DMS53 treated with DMSO at 0.1 percent for 48 hours (cell line): ENCODE results near the gene PID1.

Experiments used
- DNase-seq: peaks from one replicate; lab custom pipeline; 2025; ENCODE audit not compliant: unreplicated experiment; lab: John Stamatoyannopoulos, UW

The PID1 gene

GRCh38 chr2:229270551-229271410 lies at the start of gene PID1:
TSS of gene PID1 (minus strand) at chr2:229271287. CDS start at chr2:229271043, 244 bp downstream.
- peak; percentile 33 for DNase-seq

- no peak for DNase-seq
Observed at GRCh38 chr2:229319558-229319957, 48.5 kb upstream of the PID1 start.

GRCh38 chr2:229314117-229314516 lies 43.0 kb upstream of the PID1 start:
- no peak for DNase-seq

- no peak for DNase-seq
Observed at GRCh38 chr2:229313591-229313990, 42.5 kb upstream of the PID1 start.

- no peak for DNase-seq
Observed at GRCh38 chr2:229301237-229301636, 30.1 kb upstream of the PID1 start.

- no peak for DNase-seq
Observed at GRCh38 chr2:229300790-229301189, 29.7 kb upstream of the PID1 start.

GRCh38 chr2:229300371-229300770 lies 29.3 kb upstream of the PID1 start:
- DNase-seq, result no peak

GRCh38 chr2:229297247-229297646 lies 26.2 kb upstream of the PID1 start:
- DNase-seq, result no peak

- no peak for DNase-seq
Observed at GRCh38 chr2:229296536-229296935, 25.4 kb upstream of the PID1 start.

- DNase-seq, result no peak
Observed at GRCh38 chr2:229296016-229296415, 24.9 kb upstream of the PID1 start.

- no peak for DNase-seq
Observed at GRCh38 chr2:229287823-229288222, 16.7 kb upstream of the PID1 start.

GRCh38 chr2:229282758-229283546 lies 11.9 kb upstream of the PID1 start:
- no peak for DNase-seq

GRCh38 chr2:229279516-229279915 lies 8.4 kb upstream of the PID1 start:
- DNase-seq, result no peak

GRCh38 chr2:229275506-229275905 lies 4.4 kb upstream of the PID1 start:
- DNase-seq, result no peak

GRCh38 chr2:229273723-229274338 lies 2.7 kb upstream of the PID1 start:
- DNase-seq, result peak; percentile 85

GRCh38 chr2:229273006-229273722 lies 2.1 kb upstream of the PID1 start:
- DNase-seq, result no peak

GRCh38 chr2:229269941-229270340 lies 1.1 kb downstream of the PID1 start:
- DNase-seq, result no peak

GRCh38 chr2:229269146-229269545 lies 1.9 kb downstream of the PID1 start:
- no peak for DNase-seq

- DNase-seq, result no peak
Observed at GRCh38 chr2:229268626-229269025, 2.5 kb downstream of the PID1 start.

GRCh38 chr2:229267080-229267479 lies 4.0 kb downstream of the PID1 start:
- DNase-seq, result no peak

GRCh38 chr2:229265727-229266126 lies 5.4 kb downstream of the PID1 start:
- no peak for DNase-seq
